GM18907 (cell line): Measurements from ENCODE around the gene SLC22A5.
"Not testable (repeated sequence)": the region's sequence is repeated elsewhere in the genome, so short reads cannot be mapped to it uniquely, and the experiment has no call there.

Experiments used
- ATAC-seq: cut with Tn5 transposase; IDR thresholded peaks from one replicate; pipeline ENCODE4 v1.9.1; 2021; ENCODE audit warnings: mild to moderate bottlenecking, moderate library complexity; ENCODE audit not compliant: unreplicated experiment

Gene SLC22A5

DNA sequence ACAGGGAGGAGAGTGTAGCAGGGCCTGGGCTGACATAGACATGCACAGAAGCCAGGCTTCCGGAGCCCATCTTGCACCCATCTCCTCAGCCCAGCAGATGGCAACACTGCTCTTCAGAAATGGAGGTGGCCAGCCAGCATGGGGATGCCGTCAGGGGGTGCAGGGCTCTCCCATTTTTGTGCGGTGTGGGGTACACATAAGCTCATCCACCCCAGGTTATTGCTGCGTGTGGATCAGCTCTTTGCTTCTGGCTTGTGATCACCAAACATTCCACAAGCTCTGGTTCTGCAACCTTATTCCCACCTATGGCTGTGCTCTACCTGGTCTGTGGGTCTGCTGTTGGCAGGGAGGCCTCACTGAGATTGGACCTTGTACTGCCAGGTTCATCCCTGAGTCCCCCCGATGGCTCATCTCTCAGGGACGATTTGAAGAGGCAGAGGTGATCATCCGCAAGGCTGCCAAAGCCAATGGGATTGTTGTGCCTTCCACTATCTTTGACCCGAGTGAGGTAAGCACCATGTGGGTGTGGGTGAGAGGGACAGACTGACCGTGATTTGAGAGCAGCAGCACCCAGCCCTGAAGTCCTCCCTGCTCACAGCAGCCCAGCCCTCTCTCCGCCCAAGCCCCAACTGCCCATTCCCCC is 17.3 kb downstream of the SLC22A5 start:
- peak; percentile 84 for ATAC-seq

- ATAC-seq, result no peak
Observed at GRCh38 chr5:132387640-132388117, 18.2 kb downstream of the SLC22A5 start.

DNA sequence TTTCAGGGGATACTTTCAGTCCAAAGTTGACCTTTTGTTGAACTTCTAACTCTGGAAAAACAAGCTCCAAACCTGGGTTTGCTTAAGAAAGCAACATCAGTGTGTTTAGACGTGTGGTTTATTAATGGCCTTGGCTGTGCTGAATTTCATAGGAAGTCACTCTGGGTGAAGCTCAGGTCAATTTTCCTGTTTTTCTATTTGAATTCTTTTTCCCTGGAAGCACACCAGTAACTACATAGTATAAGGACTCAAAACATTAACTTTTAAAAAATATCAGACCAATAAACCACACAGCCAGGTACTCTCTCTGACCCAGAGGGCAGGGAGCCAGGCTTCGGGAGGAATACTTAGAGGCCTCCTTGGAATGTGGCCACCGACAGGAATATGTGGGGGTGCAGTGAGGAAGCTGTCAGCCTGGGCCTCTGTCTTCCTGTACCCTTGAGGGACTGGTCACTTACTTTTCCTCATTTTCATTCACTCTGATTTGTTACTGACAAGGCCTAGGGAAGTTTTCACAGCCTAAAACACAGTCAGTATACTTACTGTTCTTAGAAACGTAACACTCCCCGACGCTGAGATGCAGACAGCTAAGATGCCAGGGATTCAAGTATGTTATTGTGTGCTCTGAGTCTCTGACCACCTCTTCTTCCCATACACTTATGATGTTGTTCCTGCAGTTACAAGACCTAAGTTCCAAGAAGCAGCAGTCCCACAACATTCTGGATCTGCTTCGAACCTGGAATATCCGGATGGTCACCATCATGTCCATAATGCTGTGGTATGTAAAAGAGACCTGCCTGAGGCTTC is 18.9 kb downstream of the SLC22A5 start:
- no peak for ATAC-seq

DNA sequence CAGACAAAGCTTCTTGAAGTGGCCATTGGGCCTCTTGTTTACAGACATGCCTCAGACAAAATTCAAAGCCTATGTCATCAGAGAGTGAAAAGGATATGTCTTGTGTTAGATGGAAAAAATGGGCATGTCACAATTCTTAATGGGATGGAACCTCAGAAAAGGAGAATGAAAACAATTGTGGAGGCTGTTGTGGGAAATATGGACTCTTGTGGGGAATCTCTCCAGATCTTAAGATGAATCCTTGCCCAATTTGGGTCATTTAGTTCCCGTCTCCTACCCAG is 19.5 kb downstream of the SLC22A5 start:
- ATAC-seq, result no peak

GRCh38 chr5:132389585-132390286 is 20.2 kb downstream of the SLC22A5 start:
- ATAC-seq, result no peak

DNA sequence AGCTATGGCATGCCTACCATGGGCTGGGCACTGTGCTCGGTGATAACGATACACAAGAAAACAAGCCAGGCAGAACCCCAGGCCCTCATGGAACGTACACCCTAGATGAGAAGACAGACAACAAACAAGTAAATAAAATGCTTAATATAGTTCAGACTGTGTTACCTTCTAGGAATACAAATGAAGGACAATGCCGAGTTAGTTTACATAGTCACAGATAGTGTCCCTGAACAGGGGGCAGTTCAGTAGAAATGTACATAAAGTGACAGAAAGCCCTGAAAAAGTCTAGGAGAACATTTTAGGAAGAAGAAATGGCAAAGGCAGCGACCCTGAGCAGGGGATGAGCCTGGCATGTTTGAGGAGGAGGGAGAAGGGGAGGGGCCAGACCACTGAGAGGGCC is 21.7 kb downstream of the SLC22A5 start:
- ATAC-seq, result no peak

DNA sequence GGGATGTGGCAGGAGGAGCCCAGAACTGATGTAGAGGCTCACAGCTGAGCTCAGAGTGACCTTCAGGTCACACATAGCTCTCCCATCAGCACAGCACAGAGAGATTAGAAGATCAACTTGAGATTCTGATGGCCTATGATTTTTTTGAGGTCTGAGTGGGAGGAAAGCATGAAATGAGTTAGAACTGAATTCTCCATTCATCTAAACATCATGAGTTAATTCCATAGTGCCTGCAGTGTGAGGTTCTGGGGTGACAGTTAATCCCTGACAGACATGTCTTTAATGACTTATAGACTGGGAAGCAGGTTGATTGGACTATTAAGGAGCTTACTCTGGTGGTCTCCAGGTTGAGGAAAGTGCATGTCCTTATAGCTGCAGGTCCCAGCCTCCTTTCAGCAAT is 22.4 kb downstream of the SLC22A5 start:
- ATAC-seq, result no peak

DNA sequence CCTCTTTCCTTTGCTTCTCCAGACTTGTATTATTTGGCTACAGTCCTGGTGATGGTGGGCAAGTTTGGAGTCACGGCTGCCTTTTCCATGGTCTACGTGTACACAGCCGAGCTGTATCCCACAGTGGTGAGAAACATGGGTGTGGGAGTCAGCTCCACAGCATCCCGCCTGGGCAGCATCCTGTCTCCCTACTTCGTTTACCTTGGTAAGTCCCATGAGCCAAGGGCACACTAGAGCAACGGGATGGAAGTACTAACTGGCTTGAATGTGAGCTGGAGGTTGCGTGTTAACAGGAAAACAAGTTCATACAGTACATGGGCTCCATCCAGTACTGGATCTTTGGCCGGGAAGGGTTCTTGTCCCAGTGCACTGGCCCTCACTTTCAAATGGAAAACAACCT is 22.9 kb downstream of the SLC22A5 start:
- ATAC-seq, result no peak

- ATAC-seq, result no peak
Observed at GRCh38 chr5:132392978-132393825, 23.7 kb downstream of the SLC22A5 start.

DNA sequence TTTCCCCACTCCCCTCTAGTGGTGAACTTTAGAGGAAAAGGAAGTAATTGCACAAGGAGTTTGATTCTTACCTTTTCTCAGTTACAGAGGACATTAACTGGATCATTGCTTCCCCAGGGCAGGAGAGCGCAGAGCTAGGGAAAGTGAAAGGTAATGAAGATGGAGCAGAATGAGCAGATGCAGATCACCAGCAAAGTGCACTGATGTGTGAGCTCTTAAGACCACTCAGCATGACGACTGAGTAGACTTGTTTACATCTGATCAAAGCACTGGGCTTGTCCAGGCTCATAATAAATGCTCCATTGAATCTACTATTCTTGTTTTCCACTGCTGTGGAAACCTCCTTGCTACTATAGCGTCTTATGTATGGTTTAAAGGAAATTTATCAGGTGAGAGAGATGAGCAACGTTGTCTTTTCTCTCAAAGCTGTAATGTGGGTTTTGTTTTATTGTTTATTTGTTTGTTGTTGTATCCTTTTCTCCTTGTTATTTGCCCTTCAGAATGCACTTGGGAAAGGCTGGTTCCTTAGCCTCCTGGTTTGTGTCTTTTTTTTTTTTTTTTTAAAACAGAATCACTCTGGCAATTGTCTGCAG is 25.3 kb downstream of the SLC22A5 start:
- ATAC-seq, result no peak

GRCh38 chr5:132396589-132397031 is 27.1 kb downstream of the SLC22A5 start:
- no peak for ATAC-seq

DNA sequence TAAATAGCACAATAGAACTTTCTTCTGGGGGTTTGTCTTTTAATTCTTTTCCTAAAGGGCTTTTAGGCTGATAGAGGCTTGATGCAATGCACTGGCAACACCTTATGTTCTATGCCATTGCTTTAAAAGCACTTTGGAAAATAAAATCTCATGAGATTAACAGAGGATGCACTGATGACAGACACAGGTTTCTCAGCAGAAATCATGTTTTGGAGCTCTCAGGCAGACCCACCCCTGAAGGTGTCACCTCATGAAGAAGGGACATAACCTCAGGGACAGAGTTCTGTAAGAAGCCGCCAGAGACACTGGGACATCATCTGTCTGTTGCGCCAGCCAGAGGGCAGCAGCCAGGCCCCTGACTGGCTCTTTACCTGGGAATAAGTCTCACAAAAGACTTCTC is 27.7 kb downstream of the SLC22A5 start:
- no peak for ATAC-seq

- ATAC-seq, result not testable (repeated sequence)
Observed at GRCh38 chr5:132397936-132398675, 28.6 kb downstream of the SLC22A5 start.

- ATAC-seq, result not testable (repeated sequence)
Observed at GRCh38 chr5:132404041-132404440, 34.5 kb downstream of the SLC22A5 start.

DNA sequence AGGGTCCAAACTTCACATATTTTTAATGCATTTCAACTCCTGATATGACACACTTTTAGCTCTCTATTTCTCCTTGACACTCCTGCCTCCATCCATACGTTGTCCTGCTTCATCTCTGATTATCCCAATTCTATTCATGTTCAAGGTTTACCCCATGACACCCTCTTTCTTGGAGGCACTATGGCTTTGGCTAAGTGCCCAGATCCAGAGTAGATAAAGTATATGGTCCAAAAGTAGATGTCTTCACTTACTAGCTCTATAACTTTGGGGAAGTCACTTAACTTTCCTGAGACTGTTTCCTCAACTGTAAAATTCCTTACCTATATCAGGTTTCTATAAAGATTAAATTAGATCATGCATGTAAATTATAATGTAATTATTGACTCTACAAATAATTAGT is 36.1 kb downstream of the SLC22A5 start:
- ATAC-seq, result no peak

DNA sequence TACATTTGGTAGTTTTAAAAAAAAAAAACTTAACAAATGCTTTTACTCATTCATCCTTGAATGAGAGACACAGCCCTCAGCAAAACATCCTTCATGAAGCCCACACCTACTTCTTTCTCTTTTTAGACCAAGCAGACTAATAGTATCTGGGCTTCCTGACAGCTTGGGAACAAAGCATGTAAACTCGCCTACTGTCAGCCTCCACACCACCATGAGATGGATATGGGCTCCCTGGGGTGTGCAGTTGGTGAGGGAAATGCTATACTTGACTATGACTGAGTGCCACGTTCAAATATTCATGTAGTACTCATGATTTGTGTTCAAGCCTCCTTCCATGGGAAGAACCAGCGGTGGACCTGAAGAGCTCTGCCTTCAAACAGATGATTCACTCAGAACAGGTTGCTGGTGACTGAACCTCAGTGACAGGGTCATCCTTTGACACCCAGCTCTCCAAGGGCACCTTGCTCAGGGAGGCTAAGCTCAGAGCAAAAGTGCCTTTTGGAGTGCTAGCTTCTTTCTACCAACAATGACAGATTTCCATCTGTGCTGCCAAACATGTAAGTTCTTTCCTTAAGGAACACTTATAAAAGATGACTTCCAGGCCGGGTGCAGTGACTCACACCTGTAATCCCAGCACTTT is 36.8 kb downstream of the SLC22A5 start:
- no peak for ATAC-seq

DNA sequence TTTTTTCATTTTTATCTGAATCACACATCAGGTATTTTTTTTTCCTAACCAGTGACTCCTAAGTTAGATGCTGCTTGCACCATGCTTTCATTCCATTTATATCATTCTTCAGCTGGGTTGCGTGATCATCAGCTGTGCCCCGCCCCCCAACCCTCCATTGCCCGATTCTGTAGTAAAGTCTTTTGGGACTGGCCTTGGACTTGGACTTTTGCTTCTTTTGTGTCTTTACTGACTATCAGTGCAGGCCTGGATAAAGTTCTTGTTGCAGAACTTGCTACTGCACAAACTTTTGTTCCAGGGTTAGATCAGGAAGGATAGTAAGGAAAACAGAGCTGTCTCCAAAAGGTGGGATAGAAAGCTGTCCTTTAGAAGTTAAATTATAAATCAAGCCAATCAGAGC is 38.5 kb downstream of the SLC22A5 start:
- no peak for ATAC-seq

- no peak for ATAC-seq
Observed at GRCh38 chr5:132408456-132408855, 38.9 kb downstream of the SLC22A5 start.

- ATAC-seq, result no peak
Observed at GRCh38 chr5:132408965-132409364, 39.5 kb downstream of the SLC22A5 start.
